KOPT-K1 (cell line): ENCODE results near the gene RPS4Y2.
A peak's percentile ranks its signal among the peaks of the same experiment; 100 is the strongest.

ENCODE experiments used
- H3K27ac ChIP-seq: fragments of 200-600 bp; sonication (generic); 2 replicates; pipeline ENCODE4 v1.5.1; 2016; ENCODE audit warnings: antibody characterized with exemption, mild to moderate bottlenecking, low read depth, low read length; ENCODE audit not compliant: poor library complexity, severe bottlenecking
- H3K36me3 ChIP-seq: fragments of 200-600 bp; sonication (generic); 2 replicates; pipeline ENCODE4 v1.5.1; 2017; ENCODE audit warnings: antibody characterized with exemption, mild to moderate bottlenecking, low read length, moderate library complexity; ENCODE audit not compliant: insufficient read depth
- H3K9me3 ChIP-seq: fragments of 200-600 bp; sonication (generic); 2 replicates; pipeline ENCODE4 v1.5.1; 2017; ENCODE audit warnings: antibody characterized with exemption, low read length, mild to moderate bottlenecking; ENCODE audit not compliant: insufficient read depth, poor library complexity, severe bottlenecking

Gene RPS4Y2

GRCh38 chrY:20787076-20787475 is 31.2 kb downstream of the RPS4Y2 start:
- Histone ChIP-seq H3K9me3 (no peaks in the 10 kb centered on the region), H3K36me3 (no peaks in the 10 kb centered on the region), H3K27ac (no peak overlapping the region)

- Histone ChIP-seq H3K27ac (no peak overlapping the region), H3K9me3 (peaks cover 13% of the 10 kb centered on the region), H3K36me3 (no peaks in the 10 kb centered on the region)
Measured at GRCh38 chrY:20798351-20799049, 42.6 kb downstream of the RPS4Y2 start.

GRCh38 chrY:20802659-20803058 is 46.8 kb downstream of the RPS4Y2 start:
- H3K36me3 ChIP-seq = no peaks in the 10 kb centered on the region

GRCh38 chrY:20806243-20806642 is 50.3 kb downstream of the RPS4Y2 start:
- no peak overlapping the region for H3K27ac ChIP-seq
- H3K36me3 ChIP-seq = no peaks in the 10 kb centered on the region
- H3K9me3 ChIP-seq = peaks cover 8% of the 10 kb centered on the region

More at GRCh38 chrY:20802659-20803058, 46.8 kb downstream of the RPS4Y2 start:
- no peak overlapping the region for H3K27ac ChIP-seq
- peaks cover 13% of the 10 kb centered on the region for H3K9me3 ChIP-seq

GRCh38 chrY:20813459-20813858 is 57.6 kb downstream of the RPS4Y2 start:
- Histone ChIP-seq H3K27ac (peak overlapping the region; percentile 39), H3K9me3 (no peaks in the 10 kb centered on the region), H3K36me3 (no peaks in the 10 kb centered on the region)

GRCh38 chrY:20814794-20815193 is 58.9 kb downstream of the RPS4Y2 start:
- no peaks in the 10 kb centered on the region for H3K36me3 ChIP-seq
- no peaks in the 10 kb centered on the region for H3K9me3 ChIP-seq
- H3K27ac ChIP-seq = no peak overlapping the region

- Histone ChIP-seq H3K27ac (no peak overlapping the region), H3K9me3 (no peaks in the 10 kb centered on the region), H3K36me3 (no peaks in the 10 kb centered on the region)
Measured at GRCh38 chrY:20817067-20817466, 61.2 kb downstream of the RPS4Y2 start.
